ENCODE results near the gene C1orf21.

The C1orf21 gene

DNA sequence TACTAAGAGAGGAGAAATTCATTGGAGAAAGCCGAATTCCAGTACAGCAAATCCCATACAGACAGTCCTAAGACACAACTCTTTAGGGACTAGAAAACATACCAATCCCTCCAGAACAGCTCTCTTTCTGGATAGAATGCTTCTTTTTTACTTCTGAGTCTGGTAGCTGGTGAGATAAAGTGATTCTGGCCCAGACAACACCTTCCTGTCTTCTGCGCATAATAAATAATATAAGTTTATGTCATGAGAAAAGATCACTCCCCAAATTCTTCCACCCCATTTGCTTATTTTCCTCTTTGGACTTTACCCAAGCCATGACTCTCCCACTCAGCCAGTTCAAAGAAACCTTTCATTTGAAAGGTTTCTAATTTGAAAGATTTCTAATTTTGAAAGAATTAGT, 269.4 kb downstream of the C1orf21 start:
- TF ChIP-seq, protein P1, sequence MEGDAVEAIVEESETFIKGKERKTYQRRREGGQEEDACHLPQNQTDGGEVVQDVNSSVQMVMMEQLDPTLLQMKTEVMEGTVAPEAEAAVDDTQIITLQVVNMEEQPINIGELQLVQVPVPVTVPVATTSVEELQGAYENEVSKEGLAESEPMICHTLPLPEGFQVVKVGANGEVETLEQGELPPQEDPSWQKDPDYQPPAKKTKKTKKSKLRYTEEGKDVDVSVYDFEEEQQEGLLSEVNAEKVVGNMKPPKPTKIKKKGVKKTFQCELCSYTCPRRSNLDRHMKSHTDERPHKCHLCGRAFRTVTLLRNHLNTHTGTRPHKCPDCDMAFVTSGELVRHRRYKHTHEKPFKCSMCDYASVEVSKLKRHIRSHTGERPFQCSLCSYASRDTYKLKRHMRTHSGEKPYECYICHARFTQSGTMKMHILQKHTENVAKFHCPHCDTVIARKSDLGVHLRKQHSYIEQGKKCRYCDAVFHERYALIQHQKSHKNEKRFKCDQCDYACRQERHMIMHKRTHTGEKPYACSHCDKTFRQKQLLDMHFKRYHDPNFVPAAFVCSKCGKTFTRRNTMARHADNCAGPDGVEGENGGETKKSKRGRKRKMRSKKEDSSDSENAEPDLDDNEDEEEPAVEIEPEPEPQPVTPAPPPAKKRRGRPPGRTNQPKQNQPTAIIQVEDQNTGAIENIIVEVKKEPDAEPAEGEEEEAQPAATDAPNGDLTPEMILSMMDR (IDR thresholded peaks at IDR 0.05), result no peak

DNA sequence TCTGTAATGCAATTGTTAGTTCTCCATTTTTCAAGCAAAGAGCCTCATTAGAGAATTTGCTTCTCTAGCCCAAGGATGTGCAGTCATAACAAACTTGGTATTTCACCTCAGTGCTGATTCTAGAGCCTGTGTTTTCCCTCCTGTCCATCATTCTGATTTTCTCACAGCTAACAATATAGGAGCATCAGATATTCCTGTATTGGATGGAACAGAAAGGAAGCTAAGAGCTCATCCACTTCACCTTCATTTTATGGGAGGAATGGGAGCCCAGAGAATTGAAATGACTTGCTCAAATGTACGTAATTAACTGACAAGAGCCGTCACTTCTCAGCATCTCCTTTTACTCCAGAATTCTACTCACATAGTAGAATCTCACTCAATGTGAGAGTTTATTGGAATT, 271.2 kb downstream of the C1orf21 start:
- TF ChIP-seq, protein P1 (IDR thresholded peaks at IDR 0.05), result no peak

DNA sequence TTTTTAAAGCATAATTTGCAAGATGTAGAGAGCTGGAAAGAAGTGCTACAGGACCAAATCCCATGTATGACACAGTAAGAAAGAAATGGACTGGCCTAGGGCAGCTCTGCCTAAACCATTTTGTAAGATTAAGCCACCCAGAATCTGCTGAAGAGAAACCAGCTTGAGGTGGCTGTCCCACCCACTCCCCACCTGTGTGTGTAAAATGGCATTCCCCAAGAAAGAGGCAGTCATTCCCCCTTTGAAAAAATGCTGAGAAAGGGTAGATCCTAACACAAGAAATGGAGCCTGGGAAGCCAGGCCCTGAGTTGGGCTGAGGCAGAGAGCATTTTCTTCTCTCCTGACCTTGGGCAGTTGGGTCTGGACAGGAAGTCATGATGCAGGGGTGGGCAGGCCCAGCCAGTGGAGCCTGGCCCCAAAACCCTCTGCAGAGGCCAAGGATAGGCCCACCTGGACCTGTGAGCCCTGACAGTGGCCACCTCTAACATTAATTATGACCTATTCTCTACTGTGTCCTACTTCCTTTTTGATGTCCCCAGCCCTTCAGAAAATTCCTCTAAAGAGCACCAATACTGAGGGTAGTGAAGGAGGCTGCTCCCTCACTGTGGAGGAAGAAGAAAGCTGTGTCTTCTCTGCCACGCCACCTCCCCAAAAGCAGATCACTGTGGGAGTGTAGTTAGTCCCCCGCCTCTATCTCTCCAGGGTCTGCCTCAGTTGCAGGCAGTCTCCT, 273.8 kb downstream of the C1orf21 start:
- TF ChIP-seq, protein P1 (IDR thresholded peaks at IDR 0.05), result no peak

DNA sequence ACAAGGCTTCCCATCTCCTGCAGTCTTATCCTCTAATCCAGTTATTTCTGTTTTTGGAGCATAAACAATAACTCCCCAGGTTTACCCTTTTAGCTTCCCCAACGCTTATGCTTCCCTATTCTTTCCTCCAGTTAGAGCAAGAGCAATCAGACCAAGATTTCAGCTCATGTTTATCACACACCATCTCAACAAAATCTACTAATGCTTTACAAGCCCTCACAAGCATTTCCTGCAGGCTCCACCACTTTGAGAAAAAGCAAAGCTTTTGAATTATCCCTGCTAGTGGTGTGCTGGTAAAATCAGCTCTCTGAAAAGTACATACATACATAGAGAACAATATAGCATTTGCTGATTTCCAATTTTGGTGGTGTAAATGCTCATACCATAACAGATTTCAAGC, 275.0 kb downstream of the C1orf21 start:
- TF ChIP-seq, protein P1 (IDR thresholded peaks at IDR 0.05), result no peak

DNA sequence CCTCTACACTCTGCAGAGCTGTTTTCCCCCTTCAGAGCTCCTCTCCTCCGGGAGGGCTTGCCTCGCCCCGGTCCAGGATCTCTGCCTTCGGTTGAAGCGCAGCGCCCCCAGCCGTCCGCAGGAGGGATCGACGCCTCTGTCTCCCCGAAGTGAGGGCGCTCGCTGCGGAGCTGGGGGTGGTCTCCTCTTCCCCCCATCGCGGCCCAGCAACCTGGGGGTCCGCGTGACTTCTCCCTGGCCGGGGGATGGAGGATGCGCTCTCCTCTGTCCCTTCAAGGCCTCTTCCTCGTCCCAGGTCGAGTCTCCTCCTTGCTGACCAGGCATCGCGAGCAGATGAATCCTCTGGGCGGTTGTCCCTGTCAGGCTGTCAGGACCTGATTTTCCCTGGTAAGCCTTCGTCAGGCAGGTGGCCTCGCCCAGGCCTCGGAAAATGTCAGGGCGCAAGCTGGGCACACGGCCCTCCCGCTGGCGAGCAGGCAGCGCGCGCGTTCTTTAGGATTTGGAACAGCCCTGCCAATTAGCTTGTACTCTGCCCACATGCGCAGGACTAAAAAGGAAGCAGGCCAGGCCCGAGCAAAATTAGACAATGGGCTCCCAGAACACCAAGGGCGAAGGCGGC, 277.3 kb downstream of the C1orf21 start:
- TF ChIP-seq, protein P1 (IDR thresholded peaks at IDR 0.05), result no peak

DNA sequence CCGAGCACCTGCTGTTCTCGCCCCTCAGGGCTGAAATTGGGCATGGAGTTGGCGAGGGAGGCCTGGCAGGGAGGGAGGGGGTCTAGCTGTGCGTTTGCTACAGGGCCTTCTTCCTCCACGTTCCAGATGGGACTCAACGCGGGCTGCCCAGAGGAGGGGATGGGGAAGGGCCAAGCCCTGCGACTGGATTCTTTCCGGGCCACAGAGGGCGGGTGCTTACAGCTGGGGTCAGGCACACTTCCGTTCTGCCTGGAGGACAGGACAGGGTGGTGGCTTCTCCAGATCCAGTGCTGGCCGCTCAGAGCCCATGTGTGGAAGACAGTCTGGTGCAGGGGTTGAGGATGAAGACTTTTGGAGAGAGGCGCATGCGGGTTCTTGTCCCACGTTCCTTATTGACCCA, 277.8 kb downstream of the C1orf21 start:
- TF ChIP-seq, protein P1 (IDR thresholded peaks at IDR 0.05), result no peak

DNA sequence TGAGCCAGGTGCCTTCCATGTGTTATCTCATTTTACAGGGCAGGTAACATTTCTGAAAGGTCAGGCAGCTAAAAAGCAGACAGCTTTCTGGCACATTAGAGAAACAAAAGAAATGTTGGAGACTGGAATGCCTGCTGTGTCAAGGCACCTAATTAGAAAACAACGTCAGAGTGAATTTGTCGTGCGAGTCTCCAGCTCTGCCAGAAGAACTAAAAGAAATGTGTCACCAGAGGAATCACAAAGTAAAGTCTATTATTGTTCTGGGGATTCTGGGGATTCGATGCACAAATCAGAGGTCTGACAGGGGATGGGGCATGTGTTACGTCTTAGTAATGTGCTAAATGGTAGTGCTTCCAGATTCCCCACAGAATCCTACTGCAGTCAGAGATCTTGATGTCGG, 278.5 kb downstream of the C1orf21 start:
- TF ChIP-seq, protein P1 (IDR thresholded peaks at IDR 0.05), result no peak
